Stimulated activated naive CD8-positive, alpha-beta T cell treated with anti-CD3 and anti-CD28 coated beads, Interleukin-15, Interleukin-2, amounts not matched to agents 100 U/mL and 50 U/mL, for 24 hours (primary cell): ENCODE results near the gene SCLY.

Source experiments
- ATAC-seq: fragments of 150-1000 bp; cut with Tn5 transposase; one replicate; pipeline ENCODE4 v1.10.0; 2021
- DNase-seq: peaks from one replicate; pipeline ENCODE4 v3.0.0; 2021

SCLY gene

GRCh38 chr2:238140721-238141540 is 80.1 kb downstream of the SCLY start:
- DNase-seq = no peak

GRCh38 chr2:238141541-238142318 is 80.9 kb downstream of the SCLY start:
- DNase-seq (no peak), ATAC-seq (no peak)

More at GRCh38 chr2:238140721-238141540, 80.1 kb downstream of the SCLY start:
- no peak for ATAC-seq

GRCh38 chr2:238142382-238143205 is 81.8 kb downstream of the SCLY start:
- no peak for ATAC-seq
- DNase-seq = no peak

- DNase-seq (peak; percentile 35), ATAC-seq (no peak)
Observed at GRCh38 chr2:238143239-238143951, 82.6 kb downstream of the SCLY start.

- DNase-seq (no peak), ATAC-seq (no peak)
Observed at GRCh38 chr2:238144262-238144661, 83.5 kb downstream of the SCLY start.

- DNase-seq = no peak
- ATAC-seq = no peak
Observed at GRCh38 chr2:238145046-238145445, 84.2 kb downstream of the SCLY start.

- no peak for ATAC-seq
Observed at GRCh38 chr2:238145851-238146250, 85.0 kb downstream of the SCLY start.

GRCh38 chr2:238146884-238147544 is 86.2 kb downstream of the SCLY start:
- DNase-seq = no peak
- no peak for ATAC-seq

More at GRCh38 chr2:238145851-238146250, 85.0 kb downstream of the SCLY start:
- DNase-seq = no peak

GRCh38 chr2:238148981-238149380 is 88.2 kb downstream of the SCLY start:
- ATAC-seq (no peak), DNase-seq (no peak)
